ENCODE results near the gene FZR1.

DNA sequence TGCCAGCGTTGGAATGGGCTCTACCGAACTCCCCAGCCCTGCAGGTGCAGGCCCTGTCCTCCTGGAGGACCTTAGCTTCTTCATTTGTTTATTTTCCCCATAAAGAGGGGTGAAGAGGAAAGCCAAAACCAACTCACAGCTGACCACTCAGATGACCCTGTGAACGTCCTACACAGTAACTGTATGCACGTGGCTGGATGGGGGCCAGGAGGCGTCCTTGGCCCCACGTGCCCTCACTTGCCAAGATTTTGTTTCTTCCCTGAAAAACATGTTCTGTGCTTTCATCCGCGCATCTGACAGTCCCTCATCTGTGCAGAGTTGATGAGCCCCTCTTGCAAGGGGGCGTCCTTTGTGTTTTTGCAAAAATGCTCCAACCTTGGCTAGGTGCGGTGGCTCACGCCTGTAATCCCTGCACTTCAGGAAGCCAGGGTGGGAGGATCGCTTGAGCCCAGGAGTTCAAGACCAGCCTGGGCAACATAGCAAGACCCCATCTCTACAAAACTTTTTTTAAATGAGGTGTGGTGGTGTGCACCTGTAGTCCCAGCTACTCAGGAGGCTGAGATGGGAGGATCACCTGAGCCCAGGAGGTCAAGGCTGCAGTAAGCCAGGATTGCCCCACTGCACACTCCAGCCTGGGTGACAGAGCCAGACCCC lies 27.6 kb downstream of the FZR1 start:
- TF ChIP-seq POLR2AphosphoS5 (IDR thresholded peaks at IDR 0.05; ENCODE audit: control insufficient read depth, insufficient read depth, low read depth, low read length) (no peak), SNRNP70 (optimal IDR thresholded peaks at IDR 0.05; ENCODE audit: low read depth, low read length) (no peak), ZNF274 (IDR thresholded peaks at IDR 0.05; ENCODE audit: borderline replicate concordance, low read depth, low read length) (no peak), ATF4 (CRISPR knock-in tag; IDR thresholded peaks at IDR 0.05) (no peak), ZFP91 (CRISPR knock-in tag; IDR thresholded peaks at IDR 0.05) (no peak), ZNF24 (IDR thresholded peaks at IDR 0.05) (no peak), POLR2A (conservative IDR thresholded peaks at IDR 0.05) (no peak), MTA1 (IDR thresholded peaks at IDR 0.05; ENCODE audit: borderline replicate concordance) (no peak), NFYB (IDR thresholded peaks at IDR 0.05; ENCODE audit: extremely low read depth, insufficient read length) (no peak), SRF (CRISPR knock-in tag; IDR thresholded peaks at IDR 0.05) (no peak), ZNF217 (CRISPR knock-in tag; IDR thresholded peaks at IDR 0.05) (no peak), CREB1 (IDR thresholded peaks at IDR 0.05) (no peak), CREB1 (CRISPR knock-in tag; IDR thresholded peaks at IDR 0.05) (no peak), CCNT2 (IDR thresholded peaks at IDR 0.05; ENCODE audit: borderline replicate concordance, extremely low read depth, insufficient read length, low read depth, low read length) (no peak)
- TF ChIP-seq, protein P1, sequence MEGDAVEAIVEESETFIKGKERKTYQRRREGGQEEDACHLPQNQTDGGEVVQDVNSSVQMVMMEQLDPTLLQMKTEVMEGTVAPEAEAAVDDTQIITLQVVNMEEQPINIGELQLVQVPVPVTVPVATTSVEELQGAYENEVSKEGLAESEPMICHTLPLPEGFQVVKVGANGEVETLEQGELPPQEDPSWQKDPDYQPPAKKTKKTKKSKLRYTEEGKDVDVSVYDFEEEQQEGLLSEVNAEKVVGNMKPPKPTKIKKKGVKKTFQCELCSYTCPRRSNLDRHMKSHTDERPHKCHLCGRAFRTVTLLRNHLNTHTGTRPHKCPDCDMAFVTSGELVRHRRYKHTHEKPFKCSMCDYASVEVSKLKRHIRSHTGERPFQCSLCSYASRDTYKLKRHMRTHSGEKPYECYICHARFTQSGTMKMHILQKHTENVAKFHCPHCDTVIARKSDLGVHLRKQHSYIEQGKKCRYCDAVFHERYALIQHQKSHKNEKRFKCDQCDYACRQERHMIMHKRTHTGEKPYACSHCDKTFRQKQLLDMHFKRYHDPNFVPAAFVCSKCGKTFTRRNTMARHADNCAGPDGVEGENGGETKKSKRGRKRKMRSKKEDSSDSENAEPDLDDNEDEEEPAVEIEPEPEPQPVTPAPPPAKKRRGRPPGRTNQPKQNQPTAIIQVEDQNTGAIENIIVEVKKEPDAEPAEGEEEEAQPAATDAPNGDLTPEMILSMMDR (IDR thresholded peaks at IDR 0.05 in 2 of 3, conservative IDR thresholded peaks at IDR 0.05 in 1 of 3; ENCODE audit: insufficient read depth in 2 of 3, low read depth in 1 of 3, low read length in 3 of 3) = no peak
